SHP77 treated with DMSO at 0.1 percent for 48 hours (cell line): ENCODE results near the gene CSNK2A2.

ENCODE experiments used
- DNase-seq: peaks from one replicate; lab custom pipeline; 2025; lab: John Stamatoyannopoulos, UW

The CSNK2A2 gene

DNA sequence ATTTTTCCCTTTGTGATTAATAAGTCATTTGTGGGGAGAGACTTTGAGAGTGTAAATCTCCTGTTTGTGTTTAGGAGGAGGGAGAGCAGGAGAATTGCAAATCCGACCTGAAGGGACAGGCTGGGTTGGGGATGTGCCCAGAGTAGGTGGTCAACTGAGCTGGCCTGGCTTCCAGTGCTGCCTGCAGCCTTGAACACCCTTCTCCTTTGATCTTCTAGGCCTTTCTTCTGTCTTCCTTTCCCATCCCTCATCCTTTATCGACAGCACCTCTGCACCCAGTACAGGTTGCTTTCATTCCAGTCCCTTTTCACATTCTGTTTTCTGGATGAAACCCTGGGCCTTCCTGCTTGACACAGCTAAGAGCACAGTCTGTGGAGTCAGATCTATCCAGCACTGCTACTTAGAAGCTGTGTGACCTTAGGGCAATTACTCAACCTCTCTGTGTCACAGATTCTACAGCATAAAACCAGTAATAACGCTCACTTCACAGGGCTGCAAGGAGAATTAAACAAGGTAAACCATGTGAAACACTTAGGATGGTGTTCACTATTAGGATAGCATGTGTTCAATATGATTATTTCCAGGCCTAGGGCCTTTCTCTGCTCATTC is 1.0 kb upstream of the CSNK2A2 start:
- DNase-seq = no peak

DNA sequence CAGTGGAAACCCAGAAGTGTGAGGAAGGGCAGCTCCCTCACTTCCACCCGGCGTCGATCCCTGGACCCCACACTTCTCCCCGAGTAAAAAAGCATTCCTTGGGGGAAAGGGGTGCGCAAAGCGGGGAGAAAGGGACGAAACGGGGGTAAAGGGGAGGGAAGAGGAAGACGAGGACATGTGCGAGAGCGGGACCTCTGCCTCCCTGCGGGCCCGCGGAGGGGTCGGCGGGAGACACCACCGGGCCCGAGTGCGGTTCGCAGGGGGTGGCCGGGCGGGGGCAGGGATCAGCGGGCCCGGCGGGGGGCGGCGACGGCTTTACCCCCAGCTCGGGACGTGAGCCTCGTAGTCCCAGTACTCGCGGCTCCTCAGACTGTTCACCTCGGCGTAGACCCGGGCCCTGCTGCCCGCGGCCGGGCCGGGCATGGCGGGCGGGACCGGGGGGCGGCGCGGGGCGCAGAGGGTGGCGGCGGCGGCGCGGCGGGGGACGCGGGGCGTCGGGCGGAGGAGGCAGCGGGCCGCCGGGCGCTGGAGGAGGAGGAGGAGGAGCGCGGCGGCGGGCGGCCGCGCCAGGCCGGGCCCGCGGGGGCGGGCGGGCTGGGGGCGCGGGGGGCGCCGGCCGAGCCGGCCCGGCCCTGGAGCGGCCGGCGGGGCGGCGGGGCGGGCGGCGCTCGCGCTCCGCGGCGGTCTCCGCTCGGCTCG is 443 bp downstream of the CSNK2A2 start:
- DNase-seq = no peak

DNA sequence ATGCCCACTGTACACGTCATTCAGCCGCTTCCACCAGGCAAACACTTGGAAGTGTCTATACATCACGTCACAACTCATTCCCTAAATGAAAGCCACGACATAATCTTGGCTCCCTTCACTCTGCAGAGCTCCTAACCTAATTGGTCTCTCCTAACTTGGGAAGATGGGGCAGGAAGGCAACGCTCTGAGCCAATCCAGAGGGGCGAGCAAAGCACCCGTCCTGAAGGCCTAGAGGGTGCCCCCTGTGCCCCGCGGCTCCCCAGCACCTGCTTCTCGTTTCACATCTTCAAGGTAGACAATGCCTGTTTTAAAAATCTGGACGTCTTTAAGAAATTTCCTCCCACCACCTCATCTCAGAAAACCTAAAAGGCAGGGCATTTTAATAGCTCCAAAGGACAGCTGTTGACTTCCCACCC is 1.0 kb downstream of the CSNK2A2 start:
- no peak for DNase-seq

DNA sequence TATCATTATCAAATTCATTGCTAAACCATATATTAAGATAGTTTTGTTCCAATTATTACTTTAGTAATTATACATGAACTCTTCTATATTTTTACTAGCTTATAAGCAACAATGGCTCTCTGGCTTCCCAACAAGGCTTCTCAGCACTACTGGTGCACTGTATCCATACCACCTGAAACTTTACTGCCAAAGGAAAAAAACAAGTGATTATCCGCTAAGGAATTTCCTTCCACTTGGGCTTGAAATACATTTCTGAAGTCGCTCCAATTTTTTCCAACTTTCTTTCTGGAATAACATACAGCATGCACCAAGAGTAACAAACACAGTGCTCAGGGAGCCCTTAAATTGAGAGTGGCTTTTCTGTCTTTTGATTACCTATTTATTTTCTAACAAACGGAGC is 2.1 kb downstream of the CSNK2A2 start:
- DNase-seq = no peak

DNA sequence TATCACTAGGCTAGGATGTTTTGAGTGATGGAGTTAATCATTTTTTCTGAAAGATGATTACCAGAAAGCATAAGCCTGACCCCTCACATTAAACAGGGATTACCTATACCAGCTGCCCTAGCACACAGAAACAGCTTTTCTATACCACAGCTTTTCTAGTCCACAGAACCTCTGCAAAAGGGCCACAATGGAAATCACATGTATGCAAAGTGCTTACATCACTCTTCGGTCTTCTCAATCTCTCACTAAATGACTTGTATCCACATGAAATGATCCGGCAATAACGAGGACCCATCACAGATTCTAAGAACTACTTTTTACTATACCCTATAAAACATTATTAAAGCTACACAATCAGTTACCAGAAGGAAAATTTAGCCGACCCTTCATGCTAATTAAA is 2.6 kb downstream of the CSNK2A2 start:
- DNase-seq = no peak

DNA sequence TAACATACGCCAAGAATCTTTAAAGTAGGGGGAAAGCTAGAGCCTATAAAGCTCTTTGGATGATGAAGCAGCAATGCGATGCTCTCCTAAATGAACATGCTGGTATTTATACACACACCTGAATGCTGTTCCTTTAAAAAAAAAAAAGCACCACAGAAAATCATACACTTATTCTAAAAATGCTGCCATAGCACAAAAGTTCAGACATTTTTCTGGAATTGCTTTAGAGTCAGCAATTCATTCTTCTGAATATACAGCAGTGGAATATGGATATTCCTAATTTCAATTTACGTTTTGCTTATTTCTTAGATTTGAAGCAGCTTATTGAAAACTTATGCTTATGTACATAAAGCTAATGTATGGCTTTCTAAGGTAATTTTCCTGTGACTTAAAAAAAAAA is 3.1 kb downstream of the CSNK2A2 start:
- DNase-seq = no peak

DNA sequence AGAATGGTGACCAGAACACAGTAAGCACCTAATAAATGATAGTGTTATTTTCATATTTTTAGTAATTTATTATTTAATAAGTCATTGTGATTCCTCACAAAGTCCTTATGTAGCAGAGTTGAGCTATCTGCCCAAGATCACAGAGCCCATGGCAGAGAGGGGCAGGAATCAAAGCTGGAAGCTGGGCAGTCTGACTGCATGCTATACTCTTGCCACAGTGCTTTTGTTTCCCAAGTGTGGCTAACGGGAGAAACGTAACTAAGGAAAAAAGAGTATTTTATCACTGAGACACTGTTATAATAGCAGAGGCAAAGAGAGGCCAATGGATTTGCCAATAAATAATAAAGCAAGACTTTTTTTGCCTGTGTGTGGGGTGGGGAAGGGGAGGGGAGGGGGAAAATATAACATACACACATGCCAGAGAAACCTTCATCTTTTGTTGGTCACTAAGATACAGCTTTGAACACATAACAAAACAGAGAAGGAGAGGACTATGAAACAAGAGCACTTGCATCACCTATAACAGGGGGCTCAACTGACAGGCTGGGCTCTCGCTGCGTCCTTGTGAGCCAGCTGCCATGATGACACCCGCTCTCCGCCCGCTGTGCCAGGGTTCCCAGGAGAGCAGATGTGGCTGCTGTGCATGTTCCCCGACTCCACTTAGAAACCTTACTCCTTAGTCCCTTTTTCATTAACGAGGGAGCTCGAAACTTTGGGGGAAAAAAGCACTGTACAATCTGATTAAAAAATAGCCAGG is 10.1 kb downstream of the CSNK2A2 start:
- no peak for DNase-seq

DNA sequence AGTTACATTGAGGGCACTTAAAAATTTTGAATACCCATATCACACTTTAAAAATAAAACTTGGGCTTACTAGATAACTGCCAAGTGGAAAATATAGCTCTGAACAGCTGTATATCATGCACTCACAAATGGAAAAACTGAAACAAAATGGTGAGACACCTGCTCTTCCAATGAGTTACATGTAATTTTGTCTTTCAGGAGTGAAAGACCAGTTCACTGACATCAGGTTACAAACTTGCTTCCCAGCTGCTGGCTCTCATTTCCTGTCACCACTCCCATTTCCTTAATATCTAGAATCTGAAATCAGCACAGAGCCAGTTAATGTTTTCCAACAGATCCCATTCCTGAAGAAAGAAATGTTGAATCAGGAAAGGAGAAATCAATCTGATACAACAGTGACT is 10.8 kb downstream of the CSNK2A2 start:
- no peak for DNase-seq

DNA sequence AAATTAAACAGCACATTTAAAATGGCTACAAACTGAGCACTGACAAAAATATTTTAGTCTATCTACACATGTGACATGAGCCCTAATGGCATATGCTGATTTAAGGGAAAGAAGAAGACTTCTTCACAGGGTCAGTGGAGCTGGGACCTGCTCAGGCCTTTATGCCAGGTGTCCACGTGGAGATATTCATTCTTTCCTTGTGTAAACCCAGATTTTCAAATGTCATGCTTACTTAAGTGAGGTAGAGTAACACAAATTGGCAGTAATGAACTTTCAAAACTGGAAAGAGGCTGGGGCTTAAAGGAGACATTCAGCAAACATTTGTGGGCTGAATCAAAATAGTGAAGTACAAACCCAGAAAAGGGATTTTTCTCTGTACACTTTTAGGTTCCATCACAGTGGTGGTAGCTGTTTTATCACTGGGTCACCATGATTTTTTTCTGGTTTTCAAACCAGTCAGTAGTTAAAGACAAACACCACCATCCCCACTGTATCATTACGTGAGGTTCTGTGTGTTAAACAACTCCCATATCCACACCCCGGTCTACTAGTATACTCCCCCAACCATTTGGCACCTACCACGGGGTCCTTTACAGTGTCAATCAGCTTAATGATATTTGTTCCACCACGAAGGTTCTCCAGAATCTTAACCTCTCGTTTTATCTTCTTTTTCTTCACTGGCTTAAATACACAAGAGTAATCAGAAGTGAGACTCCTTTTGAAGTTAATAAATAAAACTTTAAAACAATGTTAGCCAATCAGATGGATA is 11.5 kb downstream of the CSNK2A2 start:
- no peak for DNase-seq

DNA sequence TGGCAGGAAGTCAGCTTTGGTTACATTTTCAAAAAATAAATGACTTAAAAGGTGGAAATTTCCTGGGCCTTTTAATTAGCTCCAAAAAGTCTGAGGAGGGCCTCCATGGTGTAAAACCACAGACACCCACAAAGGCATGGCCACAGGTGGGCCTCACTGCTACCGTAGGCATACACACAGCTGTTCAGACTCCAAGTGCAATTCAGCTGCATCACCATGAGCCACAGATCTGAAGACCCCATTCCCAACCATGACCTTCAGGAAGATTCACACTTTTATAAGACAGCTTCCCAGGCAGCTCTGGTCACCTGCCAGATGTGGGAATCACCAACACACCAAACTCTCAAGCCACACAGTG is 20.6 kb downstream of the CSNK2A2 start:
- DNase-seq = no peak

DNA sequence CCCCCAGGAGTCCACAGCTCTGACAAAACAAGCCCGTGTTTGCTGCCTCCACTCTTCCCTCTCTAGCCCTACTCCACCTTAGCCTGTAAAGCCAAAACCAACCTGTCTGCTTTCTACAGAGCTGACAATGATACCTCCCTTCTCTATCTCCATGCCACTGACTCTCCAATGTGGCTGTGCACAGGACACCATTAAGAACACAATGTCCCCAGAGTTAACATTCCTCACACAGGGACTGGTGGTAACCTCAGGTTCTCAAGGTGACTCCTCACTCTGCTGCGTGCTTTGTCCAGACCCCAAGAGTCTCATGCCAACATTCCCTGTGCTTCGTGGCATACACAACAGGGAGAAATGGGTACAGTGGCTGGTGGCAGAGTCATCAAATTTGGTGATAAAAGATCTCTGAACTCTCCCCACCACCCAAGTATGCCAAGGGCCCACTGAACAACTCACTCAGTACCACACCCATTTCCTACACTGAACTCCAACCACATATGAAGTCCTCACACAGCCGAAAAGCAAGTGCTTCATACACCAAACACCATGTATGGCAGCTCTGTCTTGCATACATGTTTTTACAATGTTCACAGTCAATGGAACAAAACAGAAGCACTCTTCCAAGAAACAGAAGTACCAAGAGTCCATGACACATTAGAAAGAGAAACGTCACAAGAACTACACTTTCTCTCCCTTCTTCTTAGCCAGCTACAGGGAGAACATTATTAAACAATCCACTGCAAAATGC is 21.1 kb downstream of the CSNK2A2 start:
- no peak for DNase-seq

DNA sequence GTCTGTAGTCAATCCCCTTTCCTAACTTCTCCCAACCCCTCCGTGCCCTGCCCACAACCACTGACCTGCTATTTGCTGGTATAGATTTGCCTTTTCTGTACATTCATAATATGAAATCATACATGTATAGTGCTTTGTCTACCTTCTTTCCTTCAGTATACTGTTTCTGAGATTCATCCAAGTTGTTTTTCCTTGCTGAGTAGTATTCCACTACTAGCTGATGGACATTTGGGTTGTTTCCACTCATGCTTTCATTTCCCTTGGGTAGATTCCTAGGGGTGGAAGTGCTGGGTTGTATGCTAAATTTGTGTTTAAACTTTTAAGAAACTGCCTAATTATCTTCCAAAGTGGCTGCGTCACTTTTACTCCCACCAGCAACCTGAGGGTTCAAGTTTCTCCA is 27.7 kb downstream of the CSNK2A2 start:
- DNase-seq = no peak

DNA sequence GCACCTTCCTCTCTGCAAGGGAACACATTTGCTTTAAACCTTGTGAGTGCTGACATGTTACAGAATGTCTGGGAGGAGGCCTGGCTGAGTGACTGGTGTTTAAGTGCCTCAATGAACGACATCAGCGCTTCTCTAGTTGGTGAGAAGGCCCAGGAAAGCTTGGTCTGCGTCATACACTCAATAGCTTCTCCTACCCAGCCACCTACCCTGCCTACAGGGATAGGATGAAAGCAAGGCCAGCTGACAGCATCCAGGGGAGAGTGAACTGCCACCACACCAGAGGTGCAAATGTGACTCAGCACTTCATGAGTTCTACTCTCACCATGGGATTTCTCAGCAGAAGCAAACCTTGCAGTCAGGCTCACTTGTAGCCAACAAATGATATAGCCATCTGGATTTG is 37.1 kb downstream of the CSNK2A2 start:
- no peak for DNase-seq

DNA sequence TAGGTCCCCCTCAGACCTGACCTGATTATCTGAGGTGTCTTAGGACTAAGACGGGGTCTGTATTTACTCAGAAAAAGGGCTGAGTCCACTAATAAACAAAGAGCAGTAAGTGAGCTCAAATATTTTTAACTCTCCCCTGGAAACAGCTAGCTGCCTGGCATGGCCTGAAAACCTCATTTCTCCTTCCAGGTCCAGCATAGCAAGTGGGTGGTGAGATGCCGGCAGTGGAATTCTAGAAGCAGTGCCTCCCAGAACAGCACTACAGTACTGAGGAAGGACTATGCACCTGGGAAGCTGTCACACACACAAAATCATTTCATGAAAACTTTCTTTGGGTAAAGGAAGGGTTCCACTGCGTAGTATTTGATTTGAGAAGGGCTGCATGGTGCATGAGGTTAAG is 39.2 kb downstream of the CSNK2A2 start:
- DNase-seq = no peak

DNA sequence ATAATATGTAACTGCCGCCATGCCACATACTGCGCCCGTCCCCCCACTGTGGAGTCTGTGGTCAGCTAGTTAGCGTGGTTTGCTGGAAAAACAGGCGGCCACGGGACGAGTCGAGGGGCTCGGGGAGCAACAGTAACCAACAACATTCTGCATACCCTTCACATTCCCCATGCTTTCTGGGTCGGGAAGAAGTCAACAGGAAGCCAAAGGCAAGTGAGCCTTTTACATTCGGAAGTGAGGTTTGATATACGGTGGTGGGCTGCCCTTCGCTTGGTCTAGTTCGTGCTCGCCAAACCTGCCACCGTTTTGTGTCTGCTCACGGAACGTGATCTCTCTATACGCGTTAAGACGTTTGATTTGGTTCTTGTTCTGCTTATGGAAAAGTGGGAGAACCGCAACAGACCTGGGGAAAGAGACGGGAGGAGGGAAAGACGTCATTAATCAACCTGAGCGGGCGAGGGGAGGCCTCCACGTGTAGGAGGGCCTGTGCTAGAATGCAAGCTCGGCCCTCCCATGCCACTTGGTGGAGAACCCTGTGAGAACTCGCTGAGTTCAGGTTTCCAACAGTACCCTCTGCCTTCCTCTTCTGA is 39.9 kb downstream of the CSNK2A2 start:
- DNase-seq = no peak

DNA sequence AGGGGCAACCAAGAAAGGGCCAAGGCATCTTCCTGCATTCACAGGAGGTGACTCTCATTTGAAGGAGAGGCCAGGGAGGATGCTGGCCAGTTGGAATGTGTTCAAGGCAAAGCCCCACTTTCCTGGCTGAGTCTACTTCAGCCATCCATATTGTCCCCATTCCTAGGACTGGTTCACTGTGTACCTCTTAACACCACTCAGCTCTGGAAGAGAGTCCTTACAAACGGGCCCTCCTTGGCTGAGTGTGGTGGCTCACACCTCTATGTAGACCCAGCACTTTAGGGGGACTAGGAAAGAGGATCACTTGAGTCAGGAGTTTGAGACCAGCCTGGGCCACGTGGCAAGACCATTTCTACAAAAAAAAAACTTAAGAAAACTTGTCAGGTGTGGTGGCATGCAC is 40.7 kb downstream of the CSNK2A2 start:
- no peak for DNase-seq

DNA sequence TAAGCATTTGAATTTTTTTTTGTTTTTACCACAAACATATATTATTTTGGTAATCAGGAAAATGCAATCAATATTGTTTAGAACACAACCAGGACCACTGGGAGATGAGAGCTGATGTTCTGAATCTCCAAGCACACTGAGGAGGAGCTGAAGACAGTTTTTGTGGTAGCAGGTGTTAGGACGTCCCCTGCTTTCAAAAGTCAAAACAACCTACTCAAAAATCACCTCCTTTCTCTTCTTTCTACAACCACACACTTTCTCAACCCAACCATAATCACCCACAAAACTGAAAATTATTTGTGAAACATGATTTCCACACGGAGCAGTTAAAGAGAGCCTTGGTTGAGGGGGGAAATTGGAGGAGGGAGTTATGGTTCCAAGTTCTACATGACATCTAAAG is 42.1 kb downstream of the CSNK2A2 start:
- no peak for DNase-seq

DNA sequence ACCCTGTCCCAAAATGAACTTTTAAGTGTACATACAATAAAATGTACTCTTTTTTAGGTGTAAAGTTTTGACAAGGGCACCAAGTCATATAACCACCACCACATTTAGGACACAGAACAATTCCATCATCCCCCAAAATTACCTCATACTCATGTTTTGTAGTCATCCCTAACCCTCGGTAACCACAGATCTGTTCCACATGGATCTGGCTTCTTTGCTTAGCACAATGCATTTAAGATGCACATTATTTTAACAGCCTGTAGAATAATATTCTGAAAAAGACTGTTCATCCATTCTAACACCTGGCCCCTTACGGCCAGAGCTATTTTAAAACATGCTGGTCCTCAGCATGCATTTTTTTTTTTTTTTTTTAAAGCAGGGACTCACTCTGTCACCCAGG is 43.6 kb downstream of the CSNK2A2 start:
- no peak for DNase-seq

DNA sequence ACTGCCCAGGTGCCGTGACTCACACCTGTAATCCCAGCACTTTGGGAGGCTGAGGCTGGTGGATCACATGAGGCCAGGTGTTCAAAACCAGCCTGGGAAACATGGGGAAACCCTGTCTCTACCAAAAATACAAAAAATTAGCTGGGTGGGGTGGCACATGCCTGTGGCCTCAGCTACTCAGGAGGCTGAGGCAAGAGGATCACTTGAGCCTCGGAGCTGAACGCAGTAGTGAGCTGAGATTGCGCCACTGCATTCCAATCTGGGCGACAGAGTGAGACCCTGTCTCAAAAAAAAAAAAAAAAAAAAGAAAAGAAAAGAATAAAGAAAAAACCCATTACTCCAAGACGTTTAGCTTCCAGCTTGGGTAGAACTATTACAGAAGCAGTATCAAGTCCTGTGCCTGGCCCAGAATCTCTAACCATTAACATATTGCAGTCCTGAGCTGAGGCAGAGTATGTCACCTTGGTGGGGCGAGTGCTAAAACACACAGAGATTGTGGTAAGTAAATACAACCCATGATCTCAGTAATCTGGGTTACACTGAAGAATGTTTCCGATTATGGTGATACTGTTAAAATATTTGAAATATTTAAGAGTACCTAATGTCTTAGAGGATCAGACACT is 45.5 kb downstream of the CSNK2A2 start:
- no peak for DNase-seq

DNA sequence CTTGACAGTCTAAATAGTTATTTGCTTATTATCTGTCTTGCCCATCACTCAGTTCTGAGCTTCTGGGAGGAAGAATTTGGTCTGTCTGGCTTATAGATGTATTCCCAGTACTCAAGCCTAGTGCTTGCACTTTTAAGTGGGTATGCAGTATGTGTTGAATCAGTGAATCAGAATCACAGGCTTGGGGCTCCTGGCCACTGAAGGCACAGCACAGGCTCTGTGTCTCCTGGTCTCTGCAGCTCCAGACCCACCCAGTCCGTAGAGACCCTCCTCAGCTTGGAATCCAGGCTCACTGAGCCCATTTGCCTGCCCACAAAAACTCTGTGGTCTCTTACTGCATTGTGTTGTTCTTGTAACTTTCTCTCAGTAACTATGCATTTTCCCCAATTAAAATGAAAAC is 49.4 kb downstream of the CSNK2A2 start:
- no peak for DNase-seq

DNA sequence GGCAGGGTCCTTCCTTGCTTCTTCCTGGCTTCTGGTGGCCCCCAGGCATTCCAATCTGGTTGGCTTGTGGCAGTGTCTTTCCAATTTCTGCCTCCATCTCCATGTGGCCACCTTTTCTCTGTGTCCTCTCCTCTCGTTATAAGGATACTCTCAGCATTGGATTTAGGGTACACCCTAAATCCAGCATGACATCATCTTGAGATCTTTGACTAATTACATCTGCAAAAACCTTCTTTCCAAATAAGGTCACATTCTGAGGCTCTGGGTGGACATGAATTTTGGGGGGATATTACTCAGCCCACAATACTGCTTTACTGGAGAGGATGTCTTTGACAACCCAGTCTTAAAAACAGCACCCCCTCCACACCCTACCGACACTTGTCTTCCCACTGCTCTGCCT is 49.8 kb downstream of the CSNK2A2 start:
- no peak for DNase-seq
